ENCODE measurements around the gene CLNK.
"Not testable (repeated sequence)": the region's sequence is repeated elsewhere in the genome, so short reads cannot be mapped to it uniquely, and the experiment has no call there.

Gene CLNK

DNA sequence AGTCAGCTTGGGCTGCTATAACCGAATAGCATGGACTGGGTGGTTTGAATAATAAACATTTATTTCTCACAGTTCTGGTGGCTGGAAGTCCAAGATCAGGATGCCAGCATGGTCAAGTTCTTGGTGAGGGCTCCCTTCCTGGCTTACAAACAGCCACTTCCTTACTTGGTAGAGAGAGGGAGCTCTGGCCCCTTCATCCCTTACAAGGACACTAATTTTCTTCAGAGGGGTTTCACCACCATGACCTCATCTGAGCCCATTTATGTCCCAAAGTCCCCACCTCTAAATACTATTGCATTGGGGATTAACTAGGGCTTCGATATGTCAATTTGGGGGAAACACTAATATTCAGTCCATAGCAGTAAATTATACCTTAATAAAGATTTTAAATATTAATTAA, 61.8 kb downstream of the CLNK start:
- Mint-ChIP-seq H3K4me3 (no peak overlapping the region), H3K9me3 (ENCODE audit: low read depth) (no peaks in the 10 kb centered on the region), H3K36me3 (no peaks in the 10 kb centered on the region), H3K27ac (no peak overlapping the region), H3K27me3 (peaks cover 1% of the 10 kb centered on the region), H3K4me1 (ENCODE audit: low read depth) (peaks cover 1% of the 10 kb centered on the region)

DNA sequence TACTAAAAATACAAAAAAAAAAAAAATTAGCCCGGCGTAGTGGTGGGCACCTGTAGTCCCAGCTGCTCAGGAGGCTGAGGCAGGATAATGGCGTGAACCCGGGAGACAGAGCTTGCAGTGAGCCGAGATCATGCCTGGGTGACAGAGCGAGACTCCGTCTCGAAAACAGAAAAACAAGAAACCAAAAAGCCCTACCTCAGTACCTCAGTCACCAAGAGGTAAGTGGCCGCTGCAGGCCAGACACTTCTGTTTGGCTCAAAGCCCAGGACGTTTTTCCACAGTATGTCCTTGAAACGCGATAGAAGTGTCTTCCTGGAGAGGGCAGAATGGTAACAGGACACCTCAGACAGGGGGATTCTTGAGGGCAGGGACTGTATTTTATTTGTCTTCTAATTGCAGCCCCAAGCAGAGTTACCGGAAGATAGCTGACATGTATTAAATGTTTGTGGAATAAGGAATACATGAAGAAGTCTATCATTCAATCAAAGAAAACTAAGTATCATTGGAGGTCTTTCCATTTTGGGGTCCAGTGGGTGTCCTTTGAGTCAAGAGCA, 63.6 kb downstream of the CLNK start:
- no peaks in the 10 kb centered on the region for H3K4me1 Mint-ChIP-seq (ENCODE audit: low read depth)
- H3K27ac Mint-ChIP-seq: no peak overlapping the region
- H3K36me3 Mint-ChIP-seq: no peaks in the 10 kb centered on the region
- H3K4me3 Mint-ChIP-seq: no peak overlapping the region
- no peaks in the 10 kb centered on the region for H3K9me3 Mint-ChIP-seq (ENCODE audit: low read depth)
- no peaks in the 10 kb centered on the region for H3K27me3 Mint-ChIP-seq

DNA sequence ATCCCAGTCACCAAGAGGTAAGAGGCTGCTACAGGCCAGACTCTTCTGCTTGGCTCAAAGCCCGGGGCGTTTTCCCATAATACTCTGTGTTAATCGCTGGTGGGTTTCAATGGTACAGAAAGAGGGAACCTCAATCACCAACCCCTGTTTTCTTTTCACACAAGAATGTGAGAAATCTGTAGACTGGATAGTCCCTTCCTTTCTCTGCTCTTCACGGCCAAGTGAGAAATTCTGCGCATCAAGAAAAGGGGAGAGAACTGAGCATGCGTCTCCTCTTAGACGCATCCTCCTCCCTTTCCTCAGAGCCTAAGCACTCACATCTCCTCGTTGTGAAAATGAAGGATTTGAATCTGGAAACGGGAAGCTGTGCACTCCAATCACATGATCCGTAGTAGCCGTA, 64.7 kb downstream of the CLNK start:
- no peaks in the 10 kb centered on the region for H3K27me3 Mint-ChIP-seq
- H3K27ac Mint-ChIP-seq: no peak overlapping the region
- H3K4me3 Mint-ChIP-seq: no peak overlapping the region
- H3K4me1 Mint-ChIP-seq (ENCODE audit: low read depth): no peaks in the 10 kb centered on the region
- no peaks in the 10 kb centered on the region for H3K9me3 Mint-ChIP-seq (ENCODE audit: low read depth)
- no peaks in the 10 kb centered on the region for H3K36me3 Mint-ChIP-seq

DNA sequence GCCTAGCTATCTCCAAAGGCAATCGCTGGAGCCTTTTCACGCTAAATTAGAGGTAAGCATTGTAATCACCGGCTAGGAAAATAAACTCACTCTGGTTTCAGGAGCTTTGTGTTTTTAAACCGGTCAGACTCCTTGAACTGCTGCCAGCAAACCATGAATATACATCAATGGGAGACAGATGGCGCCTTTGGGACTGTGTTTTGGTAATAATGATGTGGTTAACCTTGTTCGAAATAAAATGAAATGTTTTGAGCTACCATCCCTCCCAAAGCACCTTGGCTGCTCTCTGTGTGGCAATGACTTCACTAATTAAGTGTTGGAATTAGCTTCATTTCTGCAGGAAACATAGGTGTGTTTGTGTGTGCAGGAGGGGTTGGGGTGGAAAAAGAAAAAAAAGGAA, 65.3 kb downstream of the CLNK start:
- no peaks in the 10 kb centered on the region for H3K27me3 Mint-ChIP-seq
- H3K4me1 Mint-ChIP-seq (ENCODE audit: low read depth): no peaks in the 10 kb centered on the region
- no peak overlapping the region for H3K27ac Mint-ChIP-seq
- H3K36me3 Mint-ChIP-seq: no peaks in the 10 kb centered on the region
- H3K4me3 Mint-ChIP-seq: no peak overlapping the region
- no peaks in the 10 kb centered on the region for H3K9me3 Mint-ChIP-seq (ENCODE audit: low read depth)

DNA sequence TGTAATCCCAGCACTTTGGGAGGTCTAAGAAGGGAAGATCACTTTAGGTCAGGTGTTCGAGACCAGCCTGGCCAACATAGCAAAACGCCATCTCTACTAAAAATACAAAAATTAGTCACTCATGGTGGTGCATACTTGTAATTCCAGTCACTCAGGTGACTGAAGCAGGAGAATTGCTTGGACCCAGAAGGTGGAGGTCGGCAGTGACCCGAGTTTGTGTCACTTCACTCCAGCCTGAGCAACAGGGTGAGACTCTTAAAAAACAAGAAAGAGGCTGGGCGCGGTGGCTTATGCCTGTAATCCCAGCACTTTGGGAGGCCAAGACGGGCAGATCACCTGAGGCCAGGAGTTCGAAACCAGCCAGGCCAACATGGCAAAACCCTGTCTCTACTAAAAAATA, 69.6 kb downstream of the CLNK start:
- H3K36me3 Mint-ChIP-seq; H3K4me3 Mint-ChIP-seq; H3K4me1 Mint-ChIP-seq (ENCODE audit: low read depth); H3K27ac Mint-ChIP-seq; H3K9me3 Mint-ChIP-seq (ENCODE audit: low read depth); H3K27me3 Mint-ChIP-seq: not testable (repeated sequence)

DNA sequence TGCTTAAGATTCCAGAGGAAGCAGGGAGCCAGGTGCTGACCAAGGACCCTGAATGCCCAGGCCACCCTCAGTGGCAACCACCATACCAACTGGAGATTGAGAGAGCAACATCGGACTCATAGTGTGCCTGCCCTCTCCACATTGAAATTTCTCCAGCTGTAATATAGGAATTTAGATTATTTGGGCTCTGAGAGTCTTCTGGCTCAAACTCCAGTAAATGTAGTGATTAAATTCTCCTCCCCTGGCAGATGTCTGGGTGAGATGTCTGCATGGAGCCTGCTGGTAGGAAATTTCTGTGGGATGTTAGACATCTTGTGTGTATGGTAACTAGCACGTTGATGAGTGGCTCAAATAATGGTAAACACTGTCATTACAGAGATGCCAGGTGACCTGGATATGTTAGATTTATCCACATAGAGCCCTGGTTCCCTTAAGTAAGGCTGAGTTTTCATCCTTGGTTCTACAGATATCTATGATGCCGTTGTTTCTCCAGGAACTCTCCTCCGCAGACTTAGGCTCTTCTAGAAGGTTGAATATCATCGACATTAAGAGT, 70.6 kb downstream of the CLNK start:
- Mint-ChIP-seq H3K4me3 (no peak overlapping the region), H3K27me3 (no peaks in the 10 kb centered on the region), H3K4me1 (ENCODE audit: low read depth) (no peaks in the 10 kb centered on the region), H3K27ac (no peak overlapping the region), H3K36me3 (no peaks in the 10 kb centered on the region), H3K9me3 (ENCODE audit: low read depth) (no peaks in the 10 kb centered on the region)

DNA sequence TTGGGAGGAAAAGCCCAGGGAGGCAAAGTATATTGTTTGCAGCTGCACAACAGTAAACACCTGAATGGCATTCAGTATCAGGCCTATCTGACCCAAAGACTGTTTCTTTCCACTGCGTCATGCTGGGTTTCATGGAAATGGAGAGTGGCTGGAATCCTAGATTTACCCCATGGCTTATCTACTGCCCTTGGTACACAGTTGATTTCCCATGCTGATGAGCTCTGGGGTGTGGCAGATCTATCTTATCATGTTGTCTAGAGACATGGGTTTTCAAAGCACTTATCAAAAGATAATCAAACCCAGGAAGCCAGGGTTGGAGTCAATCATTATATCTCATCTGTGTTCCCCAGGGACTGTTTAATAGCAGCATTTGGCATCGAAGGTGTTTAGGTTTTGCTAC, 72.1 kb downstream of the CLNK start:
- Mint-ChIP-seq H3K4me1 (ENCODE audit: low read depth) (no peaks in the 10 kb centered on the region), H3K27me3 (no peaks in the 10 kb centered on the region), H3K36me3 (no peaks in the 10 kb centered on the region), H3K9me3 (ENCODE audit: low read depth) (no peaks in the 10 kb centered on the region), H3K27ac (no peak overlapping the region), H3K4me3 (no peak overlapping the region)

DNA sequence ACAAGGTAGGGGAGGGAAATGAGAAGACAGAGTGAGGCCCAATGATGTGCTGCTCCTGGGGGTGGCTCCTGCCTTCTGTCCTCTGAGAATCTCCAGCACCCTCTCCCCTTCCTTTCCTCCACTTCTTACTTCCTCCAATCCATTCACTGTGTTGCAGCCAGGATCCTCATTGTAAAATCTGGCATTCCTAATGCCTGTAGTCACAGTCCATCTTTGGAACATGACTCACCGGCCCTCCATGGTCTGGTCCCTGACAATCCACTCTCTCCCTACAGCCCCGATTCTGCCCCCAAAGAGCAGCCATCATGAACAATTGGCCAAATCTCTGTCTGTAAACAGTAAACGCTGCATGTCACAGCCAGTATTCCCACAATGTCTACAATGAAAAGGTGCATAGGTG, 72.9 kb downstream of the CLNK start:
- Mint-ChIP-seq H3K27ac (no peak overlapping the region), H3K9me3 (ENCODE audit: low read depth) (no peaks in the 10 kb centered on the region), H3K4me3 (no peak overlapping the region), H3K4me1 (ENCODE audit: low read depth) (no peaks in the 10 kb centered on the region), H3K36me3 (no peaks in the 10 kb centered on the region), H3K27me3 (no peaks in the 10 kb centered on the region)

DNA sequence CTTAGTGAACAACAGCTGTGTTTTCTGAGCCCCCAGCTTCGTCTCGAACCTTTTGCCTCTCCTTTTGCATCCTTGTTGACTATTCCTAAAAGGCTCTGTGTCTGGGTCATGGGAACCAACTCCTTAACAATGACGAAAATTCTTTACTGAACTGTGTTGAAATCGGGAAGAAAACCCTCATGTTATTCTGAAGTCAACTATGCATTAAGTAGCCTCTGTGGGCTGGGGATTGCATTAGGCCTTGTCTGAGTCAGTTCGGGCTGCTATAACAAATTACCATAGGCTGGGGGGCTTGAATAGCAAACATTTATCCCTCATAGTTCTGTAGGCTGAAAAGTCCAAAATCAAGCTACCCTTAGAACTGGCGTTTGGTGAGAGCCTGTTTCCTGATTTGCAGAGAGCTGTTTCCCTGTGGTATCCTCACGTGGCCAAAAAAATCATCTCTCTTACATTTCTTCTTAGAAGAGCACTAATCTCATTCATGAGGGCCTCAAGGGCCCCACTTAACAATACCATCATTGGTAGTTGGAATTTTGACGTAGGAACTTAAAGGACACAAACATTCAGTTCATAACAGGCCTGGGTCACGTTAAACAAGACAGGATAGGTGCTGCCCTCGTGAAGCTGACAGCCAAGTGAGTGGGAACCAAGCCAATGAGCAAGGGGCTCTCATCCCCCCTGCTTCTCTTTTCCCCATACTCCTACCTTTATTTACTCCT, 75.9 kb downstream of the CLNK start:
- Mint-ChIP-seq H3K4me1 (ENCODE audit: low read depth) (no peaks in the 10 kb centered on the region), H3K27me3 (no peaks in the 10 kb centered on the region), H3K9me3 (ENCODE audit: low read depth) (no peaks in the 10 kb centered on the region), H3K27ac (no peak overlapping the region), H3K4me3 (no peak overlapping the region), H3K36me3 (no peaks in the 10 kb centered on the region)

DNA sequence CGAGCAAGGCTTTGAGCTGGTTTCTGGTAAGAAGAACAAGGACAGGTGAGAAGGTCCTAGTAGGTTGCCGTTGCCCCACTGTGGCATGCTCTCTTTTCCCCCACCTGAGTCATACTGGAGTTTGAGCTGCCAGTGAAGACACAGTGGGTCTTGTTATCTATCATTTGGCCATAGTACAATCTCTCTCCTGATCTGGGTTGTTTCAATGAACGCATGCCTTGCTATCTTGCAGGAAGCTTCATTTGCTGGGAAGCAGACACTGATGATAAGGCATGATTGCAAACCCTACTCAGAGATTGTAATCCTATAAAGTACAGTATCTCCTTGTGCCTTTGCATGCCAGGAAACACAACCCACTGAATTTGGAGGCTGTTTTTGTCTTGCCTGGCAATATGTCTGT, 77.4 kb downstream of the CLNK start:
- H3K27me3 Mint-ChIP-seq: no peaks in the 10 kb centered on the region

DNA sequence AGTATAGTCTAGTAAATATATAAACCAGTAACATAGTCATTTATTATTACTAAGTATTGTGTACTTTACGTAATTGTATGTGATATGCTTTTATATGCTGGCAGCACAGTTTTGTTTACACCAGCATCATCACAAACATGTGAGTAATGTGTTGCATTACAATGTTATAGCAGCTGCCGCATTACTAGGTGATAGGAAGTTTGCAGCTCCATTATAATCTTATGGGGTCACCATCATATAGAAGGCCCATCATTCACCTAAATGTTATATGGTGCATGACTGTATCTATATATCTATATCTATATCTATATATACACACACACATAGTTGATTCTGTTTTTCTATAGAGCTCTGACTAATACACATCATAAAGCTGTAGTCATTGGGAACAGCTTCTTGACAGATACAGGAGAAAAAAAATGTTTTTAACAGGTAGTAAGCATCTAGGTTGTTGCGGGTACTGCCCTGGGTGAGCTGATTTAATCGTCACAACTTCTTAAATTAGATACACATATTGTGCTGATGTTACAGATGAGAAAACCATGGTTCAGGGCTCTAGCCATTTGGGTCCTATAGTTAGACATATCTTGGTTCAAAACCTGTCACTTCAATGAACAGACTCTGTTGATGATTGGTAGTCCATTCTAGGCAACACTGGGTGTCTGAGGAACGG, 77.9 kb downstream of the CLNK start:
- H3K27ac Mint-ChIP-seq: no peak overlapping the region
- no peaks in the 10 kb centered on the region for H3K4me1 Mint-ChIP-seq (ENCODE audit: low read depth)
- H3K4me3 Mint-ChIP-seq: no peak overlapping the region
- H3K27me3 Mint-ChIP-seq: no peaks in the 10 kb centered on the region
- no peaks in the 10 kb centered on the region for H3K9me3 Mint-ChIP-seq (ENCODE audit: low read depth)
- H3K36me3 Mint-ChIP-seq: no peaks in the 10 kb centered on the region

More for the DNA sequence above, 77.4 kb downstream of the CLNK start:
- no peaks in the 10 kb centered on the region for H3K36me3 Mint-ChIP-seq
- H3K4me3 Mint-ChIP-seq: no peak overlapping the region
- no peak overlapping the region for H3K27ac Mint-ChIP-seq
- no peaks in the 10 kb centered on the region for H3K9me3 Mint-ChIP-seq (ENCODE audit: low read depth)
- H3K4me1 Mint-ChIP-seq (ENCODE audit: low read depth): no peaks in the 10 kb centered on the region

DNA sequence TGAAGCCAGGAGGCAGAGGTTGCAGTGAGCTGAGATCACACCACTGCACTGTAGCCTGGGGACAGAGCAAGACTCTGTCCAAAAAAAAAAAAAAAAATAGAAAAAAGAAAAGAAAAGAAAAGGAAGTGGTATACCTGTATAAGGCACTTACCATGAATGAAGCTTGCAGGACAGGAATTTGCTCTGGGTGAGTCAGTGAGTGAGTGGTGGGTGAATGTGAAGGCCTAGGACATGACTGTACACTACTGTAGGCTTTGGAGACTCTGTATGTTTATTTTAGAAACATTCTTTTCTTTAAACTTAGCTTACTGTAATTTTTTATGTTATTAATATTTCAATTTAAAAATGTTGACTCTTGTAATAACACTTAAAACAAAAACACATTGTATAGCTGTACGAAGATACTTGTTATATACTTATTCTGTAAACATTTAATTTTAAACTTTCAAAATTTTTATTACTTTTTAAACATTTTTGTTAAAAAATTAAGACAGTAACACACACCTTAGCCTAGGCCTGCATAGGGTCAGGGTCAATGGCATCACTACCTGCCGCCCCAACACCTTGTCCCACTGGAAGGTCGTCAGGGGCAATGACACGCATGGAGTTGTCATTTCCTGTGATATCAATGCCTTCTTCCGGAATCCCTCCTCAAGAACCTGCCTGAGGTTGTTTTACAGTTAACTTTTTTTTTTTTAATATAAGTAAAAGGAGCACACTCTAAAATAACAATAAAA, 78.7 kb downstream of the CLNK start:
- Mint-ChIP-seq H3K36me3 (no peaks in the 10 kb centered on the region), H3K9me3 (ENCODE audit: low read depth) (no peaks in the 10 kb centered on the region), H3K4me1 (ENCODE audit: low read depth) (no peaks in the 10 kb centered on the region), H3K27ac (no peak overlapping the region), H3K27me3 (no peaks in the 10 kb centered on the region), H3K4me3 (no peak overlapping the region)

DNA sequence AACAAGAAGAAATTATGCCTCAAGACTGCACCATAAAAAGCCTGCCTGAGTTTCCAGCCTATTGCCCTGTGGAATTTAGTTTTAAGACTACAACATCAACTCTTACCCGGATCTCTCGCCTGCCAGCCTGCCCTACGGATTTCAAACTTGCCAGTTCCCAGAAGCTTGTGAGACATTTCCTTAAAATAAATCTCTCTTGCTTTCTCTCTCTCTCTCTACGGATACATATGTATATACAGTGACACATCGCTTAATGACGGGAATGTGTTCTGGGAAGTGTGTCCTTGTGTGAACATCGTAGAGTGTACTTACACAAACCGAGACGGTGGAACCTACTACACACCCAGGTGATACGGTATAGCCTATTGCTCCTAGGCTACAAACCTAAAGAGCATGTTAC, 79.5 kb downstream of the CLNK start:
- Mint-ChIP-seq H3K4me3 (no peak overlapping the region), H3K27me3 (no peaks in the 10 kb centered on the region), H3K27ac (no peak overlapping the region), H3K4me1 (ENCODE audit: low read depth) (no peaks in the 10 kb centered on the region), H3K36me3 (no peaks in the 10 kb centered on the region), H3K9me3 (ENCODE audit: low read depth) (no peaks in the 10 kb centered on the region)

DNA sequence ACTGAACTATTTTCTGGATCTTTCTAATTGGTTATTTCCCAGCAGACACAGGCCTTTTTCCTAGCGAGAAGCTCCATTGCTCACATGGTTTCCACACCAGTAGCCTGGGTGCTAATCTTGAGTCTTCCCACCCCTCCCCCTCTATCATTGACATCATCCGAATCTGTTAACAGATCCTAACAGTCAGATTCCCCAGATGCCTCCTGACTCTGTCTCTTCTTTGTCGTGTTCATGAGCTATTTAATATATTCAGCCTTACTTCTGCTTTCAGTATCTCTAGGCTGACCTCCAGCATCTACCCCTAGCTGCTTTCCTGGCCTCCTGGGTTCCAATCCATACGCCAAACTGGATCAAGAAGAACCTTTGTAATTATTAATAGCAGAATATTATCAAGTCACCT, 85.0 kb downstream of the CLNK start:
- no peaks in the 10 kb centered on the region for H3K27me3 Mint-ChIP-seq
- H3K27ac Mint-ChIP-seq: no peak overlapping the region
- H3K4me1 Mint-ChIP-seq (ENCODE audit: low read depth): no peaks in the 10 kb centered on the region
- no peaks in the 10 kb centered on the region for H3K9me3 Mint-ChIP-seq (ENCODE audit: low read depth)
- H3K36me3 Mint-ChIP-seq: no peaks in the 10 kb centered on the region
- H3K4me3 Mint-ChIP-seq: no peak overlapping the region

DNA sequence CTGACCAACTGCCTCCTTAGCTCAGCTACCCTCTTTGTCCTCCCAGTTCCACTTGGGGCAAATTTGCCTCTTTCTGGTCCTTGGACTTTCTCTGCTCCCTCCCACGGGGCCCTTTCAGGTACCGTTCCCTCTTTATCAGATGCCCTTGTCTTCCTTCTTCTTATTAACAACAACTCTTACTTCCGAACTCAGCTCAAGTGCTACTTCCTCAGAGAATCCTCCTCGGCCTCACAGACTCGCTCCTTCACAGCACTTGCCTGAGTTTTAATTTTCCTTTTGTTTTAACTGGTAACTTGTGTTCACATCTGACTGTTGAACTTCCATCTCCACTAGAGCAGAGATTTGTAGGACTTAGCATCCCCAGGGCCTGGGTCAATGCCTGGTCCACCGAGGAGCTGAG, 85.7 kb downstream of the CLNK start:
- H3K36me3 Mint-ChIP-seq: no peaks in the 10 kb centered on the region
- H3K4me3 Mint-ChIP-seq: no peak overlapping the region

More for the DNA sequence above, 85.7 kb downstream of the CLNK start:
- H3K27me3 Mint-ChIP-seq: no peaks in the 10 kb centered on the region
- H3K4me1 Mint-ChIP-seq (ENCODE audit: low read depth): no peaks in the 10 kb centered on the region
- no peak overlapping the region for H3K27ac Mint-ChIP-seq
- H3K9me3 Mint-ChIP-seq (ENCODE audit: low read depth): no peaks in the 10 kb centered on the region
